ENCODE results near the gene PACRG. TPM values are rescaled to one million over a fixed set of nuclear protein-coding genes. Genes with fewer than 3 reads are reported as not detected.

PACRG gene
- total and polyA plus RNA-seq, 2 of the 4 experiments (the other 2 are of a cell fraction), result not detected

DNA sequence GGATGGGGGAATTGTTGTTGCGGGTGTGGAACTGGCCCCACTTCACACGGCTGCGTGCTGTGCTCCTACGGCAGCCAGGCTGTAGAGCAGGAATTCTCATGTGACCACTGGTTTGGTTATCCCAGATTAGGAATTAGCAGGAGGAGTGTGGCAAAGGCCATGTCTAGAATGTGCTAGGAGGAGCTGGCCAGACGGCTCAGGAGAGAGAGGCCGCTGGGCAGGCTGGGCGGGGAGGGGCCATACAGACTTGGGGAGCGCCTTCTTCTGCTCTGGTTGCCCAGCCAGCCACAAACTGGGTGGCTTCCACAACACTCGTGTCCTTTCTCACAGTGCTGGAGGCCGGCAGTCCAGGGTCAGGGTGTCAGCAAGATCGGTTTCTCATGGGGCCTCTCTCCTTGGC is 441.7 kb downstream of the PACRG start:
- no TSS peak for BruUV-seq (replicated peaks)
- DNase-seq (no peak), ATAC-seq (ENCODE audit: low read depth) (no peak)
- TF ChIP-seq NFE2L2 (IDR thresholded peaks at IDR 0.05; ENCODE audit: low read depth, low read length) (no peak), CHD1 (IDR thresholded peaks at IDR 0.05; ENCODE audit: low read depth, low read length) (no peak)
- intact Hi-C loops (cut with micrococcal nuclease), result no loop called here
- Histone ChIP-seq H3K14ac (replicated peaks; ENCODE audit: low read depth, low read length) (no peak overlapping the region), H2AFZ (replicated peaks; ENCODE audit: low read length, poor library complexity) (no peak overlapping the region), H3K18ac (ENCODE audit: low read depth, low read length) (no peak overlapping the region), H2BK20ac (ENCODE audit: low read depth, low read length) (no peak overlapping the region), H3K56ac (ENCODE audit: extremely low read depth, insufficient read depth, low read length) (no peak overlapping the region), H3K4me3 (ENCODE audit: insufficient read depth, low read depth, low read length) (no peak overlapping the region), H3K4me2 (ENCODE audit: low read depth, low read length) (no peak overlapping the region), H2BK5ac (ENCODE audit: low read depth, low read length, poor library complexity, severe bottlenecking) (no peak overlapping the region), H4K5ac (ENCODE audit: low read depth, low read length) (no peak overlapping the region), H2BK120ac (ENCODE audit: low read depth, low read length) (no peak overlapping the region), H3K27me3 (ENCODE audit: control insufficient read depth, insufficient read depth, low read length) (no peaks in the 10 kb centered on the region), H3K4me1 (ENCODE audit: control insufficient read depth, insufficient read depth, low read length) (no peaks in the 10 kb centered on the region), H3K23ac (ENCODE audit: low read depth, low read length) (no peak overlapping the region), H2AK9ac (replicated peaks; ENCODE audit: low read depth, low read length, poor library complexity) (no peak overlapping the region), H4K8ac (ENCODE audit: low read depth in 2 of 2, low read length in 2 of 2) (no peak overlapping the region), H3K9ac (ENCODE audit: low read depth, low read length) (no peak overlapping the region), H4K91ac (ENCODE audit: insufficient read depth, low read depth, low read length) (no peak overlapping the region), H3K4ac (ENCODE audit: low read depth, low read length) (no peak overlapping the region), H4K20me1 (ENCODE audit: insufficient read depth, low read length) (no peaks in the 10 kb centered on the region), H3K9me3 (ENCODE audit: control insufficient read depth, insufficient read depth, low read length) (peaks cover 15% of the 10 kb centered on the region), H2AK5ac (ENCODE audit: low read depth, low read length) (no peak overlapping the region), H3K36me3 (ENCODE audit: control insufficient read depth, insufficient read depth, low read length) (no peaks in the 10 kb centered on the region), H3K9me1 (ENCODE audit: insufficient read depth, low read length) (no peaks in the 10 kb centered on the region), H3K27ac (ENCODE audit: insufficient read depth, low read length) (no peak overlapping the region), H2BK15ac (ENCODE audit: low read depth, low read length) (no peak overlapping the region), H3K79me1 (ENCODE audit: low read depth in 1 of 2, low read length in 2 of 2) (no peaks in the 10 kb centered on the region)
- POLR2A ChIA-PET (ENCODE audit: unreplicated experiment), result no interaction called here
- 91% methylated on average over 6 of the region's 11 CpGs; no CpG with 5 or more reads in 1 of the 2 experiments for WGBS, 2 experiments (ENCODE audit: extremely low coverage in 2 of 2, insufficient read length in 1 of 2)
- in situ Hi-C loops (cut with MboI; ENCODE audit: low sequenced_read_pairs), result no loop called here
- dilution Hi-C loops (cut with HindIII; ENCODE audit: low sequenced_read_pairs, unreplicated experiment), result no loop called here
- CTCF ChIA-PET, result interaction anchor here (0.9 kb wide), 1 partner anchor 828 kb away, joined by 4 read pairs; no protein-coding TSS in a partner anchor
